Transverse colon (tissue), 4 donors: Measurements from ENCODE around the gene DYRK1B. TPM values are rescaled to one million over a fixed set of nuclear protein-coding genes. Genes with fewer than 3 reads are reported as not detected.

Experiments used
- DNase-seq: peaks from one replicate; pipeline ENCODE4 v3.0.0-alpha.2; 2019
- H3K27ac ChIP-seq, 4 donors: fragments of 200-600 bp; sonication (generic); 2 replicates each; pipeline ENCODE4 v1.5.1; 2016 to 2018; ENCODE audit warnings: inconsistent platforms in 4 of 4
- H3K27me3 ChIP-seq: fragments of 200-600 bp; sonication (generic); 2 replicates; pipeline ENCODE4 v1.5.1; 2017; ENCODE audit warnings: inconsistent platforms
- H3K36me3 ChIP-seq, 4 donors: fragments of 200-600 bp; sonication (generic); 2 replicates each; pipeline ENCODE4 v1.5.1; 2017 to 2019; ENCODE audit warnings: inconsistent platforms in 4 of 4
- H3K4me1 ChIP-seq, 4 donors: fragments of 200-600 bp; sonication (generic); 2 replicates each; pipeline ENCODE4 v1.5.1; 2017 to 2020; ENCODE audit warnings: inconsistent platforms in 4 of 4
- H3K4me3 ChIP-seq, 4 donors: fragments of 200-600 bp; sonication (generic); 1 replicate in 1 of 4; 2 replicates in 3 of 4; pipeline versions ENCODE4 v1.5.1 to v1.6.1; 2017 to 2019; ENCODE audit warnings: inconsistent platforms in 4 of 4
- H3K9me3 ChIP-seq, 2 donors: fragments of 200-600 bp; sonication (generic); 2 replicates each; pipeline ENCODE4 v1.5.1; 2017 to 2019; ENCODE audit warnings: inconsistent platforms in 2 of 2
- CTCF ChIP-seq, 5 experiments: fragments of 200-600 bp in 3 of 5; fragments of 450-650 bp in 2 of 5; sonication (generic) in 3 of 5; IDR thresholded peaks; 1 replicate in 2 of 5; 2 replicates in 3 of 5; pipeline ENCODE4 v1.5.1; 2016 to 2017; ENCODE audit warnings: antibody characterized with exemption in 5 of 5, inconsistent platforms in 3 of 5, mild to moderate bottlenecking in 2 of 5, moderate library complexity in 1 of 5
- EP300 ChIP-seq: sonication (generic); formaldehyde crosslinking; IDR thresholded peaks from one replicate; pipeline ENCODE4 v1.6.1; 2017; ENCODE audit warnings: antibody characterized with exemption, low read depth
- POLR2A ChIP-seq: fragments of 450-650 bp; IDR thresholded peaks from one replicate; pipeline ENCODE4 v1.6.1; 2016; ENCODE audit warnings: antibody characterized with exemption, mild to moderate bottlenecking, moderate library complexity
- POLR2AphosphoS5 ChIP-seq, 3 donors: sonication (generic); formaldehyde crosslinking; IDR thresholded peaks; one replicate each; pipeline ENCODE4 v1.6.1; 2016; ENCODE audit warnings: antibody characterized with exemption in 3 of 3
- WGBS, 2 donors: methylation state at CpG; one replicate each; pipeline ENCODE4 v1.1.5; 2018; ENCODE audit warnings: low coverage in 1 of 2; 5-methylcytosine and 5-hydroxymethylcytosine counted together
- in situ Hi-C, 4 donors: fragments of 200-750 bp; cut with MboI; loops; one replicate each; pipeline versions ENCODE4 v1.15.0 to v1.15.1; 2017; ENCODE audit warnings: low sequenced_read_pairs in 3 of 4, low pct_ligation_motif_present in 1 of 4, low pct_unique_long_range_greater_than_20kb in 1 of 4
- intact Hi-C: fragments of 100-400 bp; cut with DNase I; formaldehyde crosslinking; loops from one replicate; pipeline ENCODE4 v1.15.1; 2023; ENCODE audit warnings: low total_unique reads
- total RNA-seq, 4 donors: library from RNA; depleted of rRNA; stranded (reverse); fragments of >200 nt; gene quantifications; one replicate each; pipeline ENCODE4 v1.1.0, GENCODE V29; 2016

The DYRK1B gene
- total RNA-seq, 4 donors from 2014 or later: 13.3 to 16.1 (median 15.1) TPM

GRCh38 chr19:39846678-39847486, 12.9 kb upstream of the DYRK1B start:
- in situ Hi-C loops (loop anchor here in 2 of 4 donors (10.0 kb wide), 1 partner anchor 52 kb away; no protein-coding TSS in a partner anchor), intact Hi-C loops (no loop called here)
- peak; percentile 21 for DNase-seq
- no peaks in the 10 kb centered on the region for H3K27me3 ChIP-seq
- peak overlapping the region; percentile 9 to 87 (median 75) for H3K4me3 ChIP-seq
- TF ChIP-seq EP300: no peak
- no peak for TF ChIP-seq POLR2A
- no peak for TF ChIP-seq POLR2AphosphoS5 (IDR thresholded peaks at IDR 0.05)
- TF ChIP-seq CTCF (IDR thresholded peaks at IDR 0.05): no peak
- H3K4me1 ChIP-seq: peaks cover 15 to 48% (median 28%) of the 10 kb centered on the region in 4 donors
- no peaks in the 10 kb centered on the region for H3K9me3 ChIP-seq
- peak overlapping the region; percentile 82 to 89 (median 86) for H3K27ac ChIP-seq
- no peaks in the 10 kb centered on the region for H3K36me3 ChIP-seq
- 42 to 43% methylated on average over 10 to 12 of the region's 12 CpGs for WGBS, 2 donors

DNA sequence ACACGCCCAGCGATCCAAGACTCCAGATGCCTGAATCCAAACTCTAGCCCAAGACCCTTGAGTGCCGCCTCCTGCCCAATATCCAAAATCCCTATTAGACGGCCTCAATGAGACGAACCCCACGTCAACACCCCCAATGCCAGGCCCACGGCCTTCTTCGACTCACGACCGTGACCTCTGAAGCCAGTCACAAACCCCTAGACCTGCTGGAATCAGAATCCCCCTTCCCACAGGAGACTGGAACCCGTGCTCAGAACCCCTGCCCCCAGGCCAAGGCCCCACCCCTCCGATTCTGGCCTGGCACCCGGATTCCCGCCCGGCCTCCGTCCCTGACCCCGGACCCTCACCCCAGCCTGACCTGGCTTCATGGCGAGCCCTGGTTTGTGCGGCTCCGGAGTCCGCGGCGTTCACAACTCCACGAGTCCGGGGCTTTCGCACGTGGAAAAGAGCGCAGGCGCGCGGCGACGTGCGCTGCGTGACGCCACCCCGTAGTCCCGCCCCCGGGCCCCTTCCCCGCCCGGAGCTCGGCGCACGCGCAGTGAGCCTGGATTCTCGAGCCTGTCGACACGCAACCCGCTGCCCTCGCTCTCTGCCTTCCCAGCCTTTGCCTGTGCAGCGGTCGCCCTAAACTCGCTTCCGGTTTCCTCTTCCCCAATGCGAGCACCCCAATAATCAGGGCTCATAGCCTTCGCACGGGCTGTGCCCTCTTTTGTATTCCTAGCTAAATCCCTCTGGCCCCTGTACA, 12.1 kb upstream of the DYRK1B start, which contains the start of gene FBL:
Gene FBL (minus strand): TSS at position 447 of the 745 bp plus-strand sequence. CDS start 79 bp downstream, at position 368.
- DNase-seq: peak; percentile 98
- intact Hi-C loops (no loop called here), in situ Hi-C loops (loop anchor here in 2 of 4 donors (10.0 kb wide), 1 partner anchor 51 kb away; no protein-coding TSS in a partner anchor)
- H3K27me3 ChIP-seq: no peaks in the 10 kb centered on the region
- 0% methylated on average over 53 of the region's 57 CpGs; no CpG with 5 or more reads in 1 of the 2 donors for WGBS, 2 donors
- H3K4me1 ChIP-seq: peaks cover 15 to 48% (median 28%) of the 10 kb centered on the region in 4 donors
- H3K9me3 ChIP-seq: no peaks in the 10 kb centered on the region
- no peaks in the 10 kb centered on the region for H3K36me3 ChIP-seq
- TF ChIP-seq POLR2A (peak; percentile 55), POLR2AphosphoS5 (IDR thresholded peaks at IDR 0.05) (peak; percentile 81 to 87 (median 82)), EP300 (no peak), CTCF (IDR thresholded peaks at IDR 0.05) (no peak)
- H3K27ac ChIP-seq: peak within 1 kb of the TSS; percentile 82 to 89 (median 86)
- peak within 1 kb of the TSS; percentile 71 to 87 (median 76) for H3K4me3 ChIP-seq

- DNase-seq: no peak
- Histone ChIP-seq H3K4me3 (peak overlapping the region; percentile 71 to 87 (median 76)), H3K9me3 (no peaks in the 10 kb centered on the region), H3K4me1 (peaks cover 15 to 48% (median 28%) of the 10 kb centered on the region in 4 donors), H3K27me3 (no peaks in the 10 kb centered on the region), H3K27ac (peak overlapping the region; percentile 82 to 89 (median 86)), H3K36me3 (no peaks in the 10 kb centered on the region)
- intact Hi-C loops: no loop called here
- in situ Hi-C loops: loop anchor here in 2 of 4 donors (10.0 kb wide), 1 partner anchor 51 kb away; no protein-coding TSS in a partner anchor
- 1% methylated on average over 16 of the region's 17 CpGs; no CpG with 5 or more reads in 1 of the 2 donors for WGBS, 2 donors
- TF ChIP-seq POLR2AphosphoS5 (IDR thresholded peaks at IDR 0.05) (no peak), POLR2A (no peak), EP300 (no peak), CTCF (IDR thresholded peaks at IDR 0.05) (no peak)
Observed at GRCh38 chr19:39845584-39845932, 11.6 kb upstream of the DYRK1B start.
